Thoracic aorta (tissue), 2 donors: ENCODE measurements around the gene CAGE1. TPM values are rescaled to one million over a fixed set of nuclear protein-coding genes. Genes with fewer than 3 reads are reported as not detected.

ENCODE experiments used
- ATAC-seq: fragments of 150-250 bp; one replicate; pipeline ENCODE4 v1.8.0; 2017; ENCODE audit warnings: low read depth; ENCODE audit not compliant: insufficient number of reproducible peaks, low FRiP score
- DNase-seq: peaks from one replicate; pipeline ENCODE4 v3.0.0-alpha.2; 2020; ENCODE audit warnings: low spot score
- H3K27ac ChIP-seq, 2 donors: fragments of 200-600 bp; sonication (generic); 1 replicate in 1 of 2; 2 replicates in 1 of 2; pipeline ENCODE4 v1.5.1; 2016; ENCODE audit warnings: mild to moderate bottlenecking in 2 of 2, moderate library complexity in 2 of 2
- H3K27me3 ChIP-seq: fragments of 200-600 bp; sonication (generic); replicated peaks from 2 replicates; pipeline ENCODE4 v1.6.0; 2016; ENCODE audit warnings: mild to moderate bottlenecking; ENCODE audit not compliant: insufficient read depth
- H3K36me3 ChIP-seq: fragments of 200-600 bp; sonication (generic); one replicate; pipeline ENCODE4 v1.5.1; 2016
- H3K4me1 ChIP-seq, 2 donors: fragments of 200-600 bp; sonication (generic); 1 replicate in 1 of 2; 2 replicates in 1 of 2; pipeline versions ENCODE4 v1.5.1 to v1.6.0; 2016; ENCODE audit warnings: low read depth in 2 of 2, mild to moderate bottlenecking in 1 of 2; ENCODE audit not compliant: control insufficient read depth in 1 of 2
- H3K4me3 ChIP-seq: fragments of 200-600 bp; sonication (generic); 2 replicates; pipeline ENCODE4 v1.5.1; 2016; ENCODE audit warnings: mild to moderate bottlenecking
- H3K9me3 ChIP-seq: fragments of 200-600 bp; sonication (generic); 2 replicates; pipeline ENCODE4 v1.5.1; 2016
- CTCF ChIP-seq: fragments of 200-600 bp; sonication (generic); IDR thresholded peaks from one replicate; pipeline ENCODE4 v1.5.1; 2019; ENCODE audit warnings: antibody characterized with exemption
- total RNA-seq, 2 donors: library from RNA; depleted of rRNA; stranded (reverse); fragments of >200 nt; gene quantifications; one replicate each; pipeline versions ENCODE4 v1.1.0 to v1.2.3, GENCODE V29; 2016

The CAGE1 gene
- total RNA-seq, 2 donors from 2014 or later: not detected

GRCh38 chr6:7295916-7296315 lies 93.6 kb downstream of the CAGE1 start:
- no peak overlapping the region for H3K27ac ChIP-seq
- no peak for TF ChIP-seq CTCF
- no peaks in the 10 kb centered on the region for H3K4me1 ChIP-seq
- peaks cover 42% of the 10 kb centered on the region for H3K36me3 ChIP-seq
- no peak for DNase-seq
- no peak overlapping the region for H3K4me3 ChIP-seq
- no peak for ATAC-seq
- no peaks in the 10 kb centered on the region for H3K9me3 ChIP-seq
- no peaks in the 10 kb centered on the region for H3K27me3 ChIP-seq

- H3K4me3 ChIP-seq: no peak overlapping the region
- no peaks in the 10 kb centered on the region for H3K4me1 ChIP-seq
- ATAC-seq: no peak
- H3K9me3 ChIP-seq: no peaks in the 10 kb centered on the region
- H3K27me3 ChIP-seq: no peaks in the 10 kb centered on the region
- no peak for TF ChIP-seq CTCF
- no peak for DNase-seq
- H3K36me3 ChIP-seq: peaks cover 31% of the 10 kb centered on the region
- H3K27ac ChIP-seq: no peak overlapping the region
These were observed 96.8 kb downstream of the CAGE1 start for GRCh38 chr6:7292596-7293255.

- no peak for TF ChIP-seq CTCF
- no peaks in the 10 kb centered on the region for H3K9me3 ChIP-seq
- peaks cover 18% of the 10 kb centered on the region for H3K36me3 ChIP-seq
- H3K4me3 ChIP-seq: no peak overlapping the region
- no peak for DNase-seq
- ATAC-seq: no peak
- no peaks in the 10 kb centered on the region for H3K4me1 ChIP-seq
- no peak overlapping the region for H3K27ac ChIP-seq
- H3K27me3 ChIP-seq: no peaks in the 10 kb centered on the region
These were observed 99.5 kb downstream of the CAGE1 start for GRCh38 chr6:7290079-7290478.

- Histone ChIP-seq H3K36me3 (peaks cover 13% of the 10 kb centered on the region), H3K27ac (no peak overlapping the region), H3K9me3 (no peaks in the 10 kb centered on the region), H3K27me3 (no peaks in the 10 kb centered on the region), H3K4me1 (no peaks in the 10 kb centered on the region), H3K4me3 (no peak overlapping the region)
- TF ChIP-seq CTCF: no peak
- DNase-seq: no peak
- ATAC-seq: no peak
These were observed 104.1 kb downstream of the CAGE1 start for GRCh38 chr6:7285416-7285815.

GRCh38 chr6:7283676-7284075 lies 105.9 kb downstream of the CAGE1 start:
- TF ChIP-seq CTCF: no peak
- Histone ChIP-seq H3K9me3 (no peaks in the 10 kb centered on the region), H3K4me1 (no peaks in the 10 kb centered on the region), H3K27me3 (no peaks in the 10 kb centered on the region), H3K36me3 (peaks cover 4% of the 10 kb centered on the region), H3K4me3 (no peak overlapping the region), H3K27ac (no peak overlapping the region)
- no peak for DNase-seq
- ATAC-seq: no peak
